NCI-H524 (cell line): ENCODE measurements around the gene LIMS4.
"Not testable (repeated sequence)": the region's sequence is repeated elsewhere in the genome, so short reads cannot be mapped to it uniquely, and the experiment has no call there.

Experiments
- DNase-seq, 2 experiments: peaks; one replicate each; lab custom pipeline; 2025; lab: John Stamatoyannopoulos, UW

The LIMS4 gene

GRCh38 chr2:110450951-110451350 lies 21.7 kb downstream of the LIMS4 start:
- DNase-seq = not testable (repeated sequence)

DNA sequence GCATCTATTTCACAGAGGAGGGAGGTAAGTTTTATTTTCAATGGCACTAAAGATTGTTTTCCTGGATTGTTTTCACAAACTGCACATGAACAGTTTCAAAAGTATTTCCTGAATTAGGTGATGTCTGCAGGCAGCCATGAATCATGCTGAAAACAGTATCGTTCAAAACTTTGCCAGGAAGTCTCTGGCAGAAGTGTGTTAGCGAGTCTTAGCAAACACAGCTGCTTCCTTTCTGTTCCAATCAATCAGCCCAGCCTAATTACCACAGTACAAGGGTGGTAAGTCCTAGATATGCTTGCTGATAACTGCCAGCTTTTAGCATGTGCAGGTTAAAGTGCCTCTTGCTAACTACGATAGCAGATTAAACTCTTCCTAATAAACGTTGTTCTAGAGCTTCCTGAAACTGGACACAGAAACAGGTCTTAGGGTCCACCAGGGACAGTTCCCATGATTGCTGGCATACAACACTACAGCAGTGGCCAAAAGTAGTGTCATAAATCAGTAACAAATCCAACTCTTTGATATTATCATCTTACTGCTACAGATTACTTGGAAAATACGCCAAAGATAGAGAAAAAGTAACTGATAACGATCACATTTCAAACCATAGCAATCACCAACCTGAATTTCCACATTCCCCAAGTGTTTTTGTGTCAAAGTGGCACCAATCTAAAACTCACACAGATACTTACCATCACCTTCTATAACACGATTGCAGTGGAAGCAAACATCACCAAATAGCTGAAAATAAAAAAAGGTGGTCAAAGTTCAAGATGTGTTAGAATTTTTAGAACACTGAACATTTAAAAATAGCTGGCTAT lies 23.3 kb downstream of the LIMS4 start:
- DNase-seq = not testable (repeated sequence)

DNA sequence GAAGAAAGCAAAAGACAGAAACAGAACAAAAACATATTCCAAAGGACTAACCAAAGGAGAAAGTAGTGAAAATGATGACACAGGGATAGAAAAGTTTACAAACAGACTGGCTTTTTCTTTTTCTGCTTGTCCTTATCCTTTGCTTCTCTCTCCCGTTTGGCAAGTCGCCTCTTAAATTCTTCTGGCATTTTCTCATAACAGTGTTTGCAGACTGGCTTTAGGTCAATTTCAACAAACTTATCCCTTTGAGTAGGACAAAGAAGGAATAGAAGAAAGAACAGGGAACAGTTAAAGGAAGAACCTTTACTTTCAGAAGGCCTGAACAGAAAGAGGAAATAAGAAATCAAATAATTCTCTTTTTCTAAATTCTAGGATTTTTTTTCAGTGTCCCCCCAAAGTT lies 26.0 kb downstream of the LIMS4 start:
- not testable (repeated sequence) for DNase-seq

DNA sequence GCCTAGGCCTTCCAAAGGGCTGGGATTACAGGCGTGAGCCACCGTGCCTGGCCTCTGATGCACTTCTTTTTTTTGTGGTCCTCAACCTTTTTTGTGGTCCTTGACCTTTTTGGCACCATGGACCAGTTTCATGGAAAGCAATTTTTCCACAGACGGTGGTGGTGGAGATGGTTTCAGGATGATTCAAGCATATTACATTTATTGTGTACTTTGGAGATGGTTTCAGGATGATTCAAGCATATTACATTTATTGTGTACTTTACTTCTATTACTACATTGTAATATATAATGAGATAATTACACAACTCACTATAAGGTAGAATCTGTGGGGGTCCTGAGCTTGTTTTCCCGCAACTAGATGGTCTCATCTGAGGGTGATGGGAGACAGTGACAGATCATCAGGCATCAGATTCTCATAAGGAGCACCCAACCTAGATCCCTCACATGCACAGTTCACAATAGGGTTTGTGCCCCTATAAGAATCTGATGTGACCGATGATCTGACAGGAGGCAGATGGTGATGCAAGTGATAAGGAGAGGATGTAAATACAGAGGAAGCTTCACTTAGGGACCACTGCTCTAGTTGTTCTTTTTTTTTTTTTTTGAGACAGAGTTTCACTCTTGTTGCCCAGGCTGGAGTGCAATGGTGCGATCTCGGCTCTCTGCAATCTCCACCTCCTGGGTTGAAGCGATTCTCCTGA lies 29.2 kb downstream of the LIMS4 start:
- not testable (repeated sequence) for DNase-seq

GRCh38 chr2:110441905-110442304 lies 30.7 kb downstream of the LIMS4 start:
- DNase-seq = not testable (repeated sequence)

- not testable (repeated sequence) for DNase-seq
Observed at GRCh38 chr2:110434565-110434964, 38.1 kb downstream of the LIMS4 start.

GRCh38 chr2:110425725-110426124 lies 46.9 kb downstream of the LIMS4 start:
- DNase-seq = not testable (repeated sequence)

DNA sequence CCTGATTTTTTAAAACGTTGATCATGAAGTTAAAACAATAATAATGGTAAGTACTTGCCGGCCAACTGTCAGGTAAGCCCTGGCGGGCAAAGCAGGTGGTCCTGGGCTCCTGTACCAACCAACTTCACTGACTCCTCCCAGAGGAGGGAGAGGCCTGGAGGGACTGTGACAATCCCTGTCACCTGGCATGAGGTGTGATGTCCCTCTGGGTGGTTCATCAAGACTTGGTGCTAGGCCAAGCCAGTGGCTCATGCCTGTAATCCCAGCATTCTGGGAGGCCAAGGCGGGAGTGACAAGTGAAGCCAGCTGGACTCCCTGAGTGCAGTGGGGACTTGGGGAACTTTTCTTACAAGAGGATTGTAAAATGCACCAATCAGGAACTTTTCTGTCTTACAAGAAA lies 48.2 kb downstream of the LIMS4 start:
- not testable (repeated sequence) for DNase-seq

GRCh38 chr2:110423574-110423962 lies 49.0 kb downstream of the LIMS4 start:
- DNase-seq = not testable (repeated sequence)

DNA sequence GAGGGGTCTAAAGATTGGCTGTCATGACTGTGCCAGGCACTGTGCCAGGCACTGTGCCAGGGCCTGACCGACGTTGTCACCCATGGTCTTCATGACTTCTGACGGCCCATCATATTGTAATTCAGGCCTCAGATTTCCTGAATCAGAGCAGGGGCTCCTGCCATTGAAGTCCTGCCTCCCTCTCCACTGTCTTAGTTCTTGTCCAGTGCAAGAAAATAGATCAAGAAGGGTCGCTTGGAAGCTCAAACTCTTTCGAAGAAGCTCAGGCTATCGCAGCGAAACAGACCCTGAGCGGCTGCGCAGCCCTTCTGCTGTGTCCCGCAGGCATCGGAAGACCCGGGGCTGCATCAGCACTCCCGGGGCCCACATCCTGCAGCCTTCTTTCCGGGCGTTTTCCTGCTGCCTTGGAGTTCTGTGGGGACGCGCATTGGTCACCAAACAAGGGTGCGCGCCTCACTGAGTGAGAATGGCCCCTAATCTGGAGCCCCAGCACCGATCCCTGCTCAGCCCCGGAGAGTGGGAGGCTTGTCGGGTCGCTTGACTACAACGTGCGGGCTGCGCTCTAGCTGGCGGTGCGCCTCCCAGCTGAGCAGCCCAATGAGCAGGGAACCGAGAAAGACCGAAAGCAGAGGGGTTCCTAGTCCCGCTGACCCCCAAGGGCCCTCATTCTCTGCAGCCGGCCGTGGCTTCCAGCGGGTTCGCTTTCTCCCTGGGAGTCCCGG lies 49.6 kb downstream of the LIMS4 start:
- DNase-seq = not testable (repeated sequence)

GRCh38 chr2:110420641-110421354 lies 51.8 kb downstream of the LIMS4 start:
- not testable (repeated sequence) for DNase-seq

- DNase-seq = not testable (repeated sequence)
Observed at GRCh38 chr2:110407142-110407541, 65.5 kb downstream of the LIMS4 start.

DNA sequence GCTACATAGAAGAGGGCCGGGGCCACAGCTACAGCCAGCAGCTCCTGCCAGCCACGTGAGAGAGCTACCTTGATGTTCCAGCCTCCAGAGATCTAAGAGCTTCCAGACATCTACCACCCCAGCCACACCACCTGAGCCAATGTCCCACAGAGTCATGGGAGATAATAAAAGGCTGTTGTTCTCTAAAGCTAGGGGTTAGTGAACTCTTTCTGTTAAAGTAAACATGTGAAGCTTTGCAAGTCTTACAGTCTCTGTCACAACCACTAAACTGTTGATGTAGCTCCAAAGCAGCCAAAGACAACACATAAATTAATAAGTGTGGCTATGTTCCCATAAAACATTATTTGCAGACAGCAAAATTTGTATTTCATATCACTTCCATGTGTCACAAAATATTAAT lies 67.6 kb downstream of the LIMS4 start:
- DNase-seq = not testable (repeated sequence)

GRCh38 chr2:110404246-110404645 lies 68.4 kb downstream of the LIMS4 start:
- DNase-seq = not testable (repeated sequence)

- not testable (repeated sequence) for DNase-seq
Observed at GRCh38 chr2:110401001-110401618, 71.5 kb downstream of the LIMS4 start.

GRCh38 chr2:110399378-110399777 lies 73.2 kb downstream of the LIMS4 start:
- DNase-seq = not testable (repeated sequence)

DNA sequence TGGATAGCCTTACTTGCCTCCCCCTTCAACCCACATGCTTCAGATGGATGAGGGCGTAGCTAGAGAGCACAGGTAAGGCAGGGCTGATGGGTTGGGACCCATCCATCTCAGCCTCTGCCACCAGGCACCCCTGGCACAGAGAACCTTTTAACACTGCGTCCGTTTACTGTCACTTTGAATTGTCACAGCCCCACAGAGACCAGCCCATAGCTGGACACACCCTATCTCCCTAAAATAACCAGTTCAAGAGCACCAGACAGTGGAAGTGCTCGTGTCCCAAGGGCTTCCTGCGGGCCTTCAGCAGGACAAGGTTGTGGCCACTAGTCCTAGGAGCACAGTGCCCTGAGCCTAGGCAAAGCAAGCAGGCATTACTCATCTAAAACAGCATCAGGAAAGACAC lies 76.6 kb downstream of the LIMS4 start:
- not testable (repeated sequence) for DNase-seq
